ENCODE results near the gene SLC9C1.

The SLC9C1 gene

GRCh38 chr3:112334691-112335433, 40.8 kb upstream of the SLC9C1 start:
- no peak for TF ChIP-seq CTCF (IDR thresholded peaks at IDR 0.05)

- no peak for TF ChIP-seq CTCF (IDR thresholded peaks at IDR 0.05)
Observed at GRCh38 chr3:112333381-112334317, 39.6 kb upstream of the SLC9C1 start.

GRCh38 chr3:112333002-112333380, 39.0 kb upstream of the SLC9C1 start, which contains the start of gene CD200:
TSS of gene CD200 (plus strand) at chr3:112333156. CDS start at chr3:112333213, 57 bp downstream.
- TF ChIP-seq CTCF (IDR thresholded peaks at IDR 0.05): no peak

- no peak for TF ChIP-seq CTCF (IDR thresholded peaks at IDR 0.05)
Observed at GRCh38 chr3:112331851-112332250, 37.8 kb upstream of the SLC9C1 start.

- TF ChIP-seq CTCF (IDR thresholded peaks at IDR 0.05): peak; percentile 70
Observed at GRCh38 chr3:112327371-112327951, 33.4 kb upstream of the SLC9C1 start.

- no peak for TF ChIP-seq CTCF (IDR thresholded peaks at IDR 0.05)
Observed at GRCh38 chr3:112321867-112322652, 28.0 kb upstream of the SLC9C1 start.

- TF ChIP-seq CTCF (IDR thresholded peaks at IDR 0.05): no peak
Observed at GRCh38 chr3:112320691-112321090, 26.7 kb upstream of the SLC9C1 start.

Measured in LNCAP (cell line).